HG03039 (cell line): ENCODE results near the gene RPL7A.
A peak's percentile ranks its signal among the peaks of the same experiment; 100 is the strongest.

Source experiments
- ATAC-seq: cut with Tn5 transposase; IDR thresholded peaks from one replicate; pipeline ENCODE4 v1.9.1; 2021; ENCODE audit warnings: mild to moderate bottlenecking, moderate library complexity; ENCODE audit not compliant: unreplicated experiment

Gene RPL7A

DNA sequence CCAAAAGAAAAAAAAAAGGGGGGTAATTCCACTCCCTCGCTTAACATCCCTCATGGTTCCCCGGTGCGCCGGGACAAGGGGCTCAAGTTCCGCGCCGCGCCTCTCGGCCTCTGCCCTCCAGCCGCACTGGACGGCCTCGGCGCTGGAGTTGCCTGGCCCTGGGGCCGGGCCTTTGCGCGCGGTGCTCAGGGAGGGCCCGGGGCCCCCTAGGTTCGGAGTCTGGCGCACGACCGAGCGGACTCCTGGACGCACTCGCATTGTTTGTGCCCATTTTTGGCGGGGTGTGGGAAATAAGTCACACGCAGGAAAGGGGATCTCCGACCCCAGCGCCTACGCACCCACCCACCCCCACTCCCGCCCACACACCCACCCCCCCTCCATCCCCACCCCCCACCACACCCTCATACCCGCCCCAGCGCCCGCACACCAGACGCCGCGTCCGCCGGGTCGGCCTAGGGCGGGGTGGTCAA is 468 bp upstream of the RPL7A start:
- no peak for ATAC-seq

DNA sequence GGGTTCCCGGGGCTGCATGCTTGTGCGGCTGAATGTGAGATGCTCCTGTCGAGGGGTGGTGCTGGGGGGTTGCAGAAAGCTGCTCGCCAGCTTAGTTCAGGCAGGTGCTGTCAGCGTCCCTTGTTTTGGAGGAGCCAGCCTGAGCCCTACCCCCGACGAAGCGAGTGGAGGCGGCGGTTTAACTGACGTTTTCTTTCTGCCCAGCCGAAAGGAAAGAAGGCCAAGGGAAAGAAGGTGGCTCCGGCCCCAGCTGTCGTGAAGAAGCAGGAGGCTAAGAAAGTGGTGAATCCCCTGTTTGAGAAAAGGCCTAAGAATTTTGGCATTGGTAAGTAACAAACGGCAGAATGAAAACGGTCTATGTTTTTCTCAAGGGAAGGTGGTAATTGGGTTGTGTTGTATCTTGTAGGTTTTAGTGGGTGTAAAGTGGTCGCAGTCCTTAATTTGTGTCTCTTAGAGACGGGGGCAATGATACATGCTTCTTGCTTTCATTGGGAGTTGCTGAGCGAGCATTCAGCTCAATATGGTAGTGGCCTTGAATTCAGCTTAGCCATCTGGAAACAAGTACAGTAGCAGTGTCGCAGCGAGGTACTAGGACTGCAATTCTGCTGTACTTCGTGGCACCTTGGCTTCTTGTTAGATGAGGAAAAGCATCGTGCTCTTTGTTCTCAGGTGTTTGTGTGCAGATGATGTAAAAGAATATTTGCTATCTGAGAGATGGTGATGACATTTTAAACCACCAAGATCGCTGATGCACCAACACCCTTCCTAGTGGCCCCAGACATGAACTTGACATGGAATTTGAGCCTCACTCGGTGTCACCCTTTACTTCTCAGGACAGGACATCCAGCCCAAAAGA is 928 bp downstream of the RPL7A start:
- no peak for ATAC-seq

DNA sequence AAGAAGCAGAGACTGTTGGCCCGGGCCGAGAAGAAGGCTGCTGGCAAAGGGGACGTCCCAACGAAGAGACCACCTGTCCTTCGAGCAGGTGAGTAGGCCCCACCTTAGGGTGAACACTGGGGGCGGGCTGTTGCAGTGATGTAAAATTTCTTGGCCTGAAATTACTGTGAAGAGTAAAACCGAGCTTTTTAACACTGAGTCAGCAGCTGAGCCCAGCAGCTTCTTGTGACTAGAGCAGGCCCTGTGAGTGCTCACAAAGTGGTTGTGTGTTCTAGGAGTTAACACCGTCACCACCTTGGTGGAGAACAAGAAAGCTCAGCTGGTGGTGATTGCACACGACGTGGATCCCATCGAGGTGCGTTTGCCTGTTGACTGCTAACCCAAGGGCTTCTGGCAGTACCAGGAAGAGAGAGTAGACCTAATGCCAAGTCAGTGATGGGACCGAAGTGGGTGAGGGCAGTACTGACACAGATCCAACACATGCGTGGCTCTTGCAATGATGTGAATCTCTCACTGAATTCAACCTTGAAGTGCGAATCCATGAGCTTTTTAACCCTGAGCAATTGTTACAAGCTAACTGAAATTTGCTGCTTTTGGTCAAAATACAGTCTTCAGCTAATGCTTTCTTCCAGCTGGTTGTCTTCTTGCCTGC is 2.1 kb downstream of the RPL7A start:
- no peak for ATAC-seq

DNA sequence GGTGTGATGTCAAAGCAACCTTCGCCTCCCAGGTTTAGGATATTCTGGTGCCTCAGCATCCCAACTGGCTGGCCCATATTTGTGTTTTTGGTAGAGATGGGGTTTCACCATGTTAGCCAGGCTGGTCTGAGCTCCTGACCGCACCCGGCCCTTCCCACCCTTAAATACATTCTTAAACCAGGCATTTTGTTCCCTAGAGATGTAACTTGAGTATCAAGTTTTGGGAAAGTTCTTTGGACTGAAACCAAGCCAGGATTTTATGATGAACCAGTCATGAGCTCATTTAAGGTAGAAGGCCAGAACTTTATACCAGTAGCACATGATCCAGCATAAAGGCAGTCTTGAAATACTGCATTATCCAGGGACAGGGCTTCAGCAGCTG is 3.5 kb downstream of the RPL7A start:
- ATAC-seq = no peak

DNA sequence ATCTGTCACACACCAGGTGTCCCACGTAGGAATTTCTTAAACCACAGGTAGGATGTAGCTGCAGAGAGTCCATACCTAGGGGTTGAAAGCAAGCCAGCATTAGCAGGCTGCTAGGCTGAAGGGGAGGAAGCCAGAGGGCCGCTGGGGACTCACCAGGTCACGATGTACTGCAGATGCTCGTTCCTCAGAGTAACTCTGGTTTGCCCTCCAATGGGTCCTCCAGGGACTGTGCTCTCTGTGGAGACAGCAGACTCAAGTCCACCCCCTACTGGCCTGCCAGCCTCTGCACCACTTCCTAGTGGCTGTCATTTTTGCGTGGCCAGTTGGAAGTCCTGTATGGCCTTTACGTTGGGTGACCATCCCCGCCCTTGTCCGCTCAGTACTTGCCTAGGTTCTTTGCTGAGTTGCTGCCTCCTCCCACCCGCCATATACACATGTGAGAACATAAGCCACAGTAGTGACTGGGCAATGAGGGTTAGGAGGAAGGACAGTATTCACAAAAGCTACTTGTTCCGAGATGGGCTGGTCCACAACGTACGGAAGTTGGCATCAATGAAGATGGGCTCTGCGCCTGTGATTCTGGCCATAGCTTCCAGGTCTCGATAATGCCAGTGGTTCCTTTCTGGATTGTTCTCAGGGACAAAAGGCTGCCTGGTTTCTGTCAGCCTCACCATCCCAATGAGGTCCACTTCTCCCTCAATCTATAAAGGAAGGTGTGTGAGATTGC is 4.1 kb downstream of the RPL7A start:
- no peak for ATAC-seq

DNA sequence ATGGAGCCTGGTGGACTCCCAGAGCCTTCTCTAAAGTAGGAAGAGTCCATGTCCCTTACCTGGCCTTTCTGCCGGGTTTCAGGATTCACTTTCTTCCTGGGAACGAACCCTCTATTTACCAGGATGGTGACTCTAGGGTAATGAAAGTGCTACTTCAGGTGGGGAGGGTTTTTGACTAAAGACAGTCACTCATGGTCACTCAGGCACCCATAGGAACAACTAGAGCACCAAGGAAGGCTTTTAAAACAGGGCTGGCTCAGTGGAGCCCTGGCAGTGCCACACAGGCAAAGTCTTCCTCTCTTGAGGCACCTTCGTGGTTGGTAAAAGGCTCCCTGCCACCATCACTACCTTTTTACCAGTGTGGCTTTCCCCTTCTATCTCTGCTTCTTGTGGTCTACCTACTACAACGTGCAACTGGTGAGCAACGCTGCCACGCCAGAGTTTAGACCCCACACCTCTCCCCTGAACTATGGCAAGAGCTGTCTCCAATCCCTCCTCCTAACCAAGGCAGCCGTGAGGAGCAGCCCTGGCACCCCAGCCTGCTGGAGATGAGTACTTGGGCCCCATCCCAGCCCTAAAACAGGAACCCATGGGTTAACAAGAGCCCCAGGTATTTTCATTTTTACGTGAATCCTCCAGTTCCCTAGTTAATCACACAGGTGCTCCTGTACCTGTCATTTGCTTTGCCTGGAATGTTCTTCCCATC is 4.8 kb downstream of the RPL7A start:
- ATAC-seq = no peak

DNA sequence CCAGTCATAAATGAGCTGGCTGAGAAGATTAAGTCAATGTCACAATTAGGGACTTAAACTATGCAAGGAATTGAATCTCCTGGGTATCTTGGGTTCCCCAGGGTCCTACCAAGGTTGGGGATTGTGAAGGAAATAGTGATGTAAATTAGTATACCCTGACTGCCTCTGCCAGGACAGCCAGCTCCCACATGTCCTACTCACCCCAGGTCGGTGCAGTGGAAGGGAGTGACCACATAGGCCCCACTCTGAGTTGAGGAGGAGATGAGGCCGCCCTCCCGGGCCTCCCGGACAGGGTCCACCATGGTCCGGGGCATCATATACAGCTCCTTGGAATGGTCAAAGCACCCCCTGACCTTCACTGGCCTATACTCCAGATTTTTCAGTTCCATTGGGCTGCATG is 5.5 kb downstream of the RPL7A start:
- ATAC-seq = no peak

DNA sequence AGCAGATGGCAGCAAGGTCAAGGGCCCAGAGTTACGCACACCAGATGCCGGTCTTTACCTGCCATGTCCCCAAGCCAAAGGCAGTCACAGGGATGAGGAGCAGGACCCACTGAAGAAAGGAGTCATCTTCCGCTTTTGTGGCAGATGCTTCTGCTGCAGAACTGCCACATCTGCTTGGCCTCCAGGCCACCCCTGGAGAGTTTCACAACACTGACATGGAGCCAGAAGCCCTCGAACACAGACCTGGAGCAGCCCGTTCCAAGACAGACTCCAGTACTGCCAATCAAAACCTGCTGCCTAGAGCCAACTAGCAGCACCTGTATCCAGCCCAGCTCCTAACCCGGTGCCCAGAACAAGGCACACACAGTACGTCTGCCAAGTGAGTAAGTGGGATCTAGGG is 6.7 kb downstream of the RPL7A start:
- no peak for ATAC-seq

DNA sequence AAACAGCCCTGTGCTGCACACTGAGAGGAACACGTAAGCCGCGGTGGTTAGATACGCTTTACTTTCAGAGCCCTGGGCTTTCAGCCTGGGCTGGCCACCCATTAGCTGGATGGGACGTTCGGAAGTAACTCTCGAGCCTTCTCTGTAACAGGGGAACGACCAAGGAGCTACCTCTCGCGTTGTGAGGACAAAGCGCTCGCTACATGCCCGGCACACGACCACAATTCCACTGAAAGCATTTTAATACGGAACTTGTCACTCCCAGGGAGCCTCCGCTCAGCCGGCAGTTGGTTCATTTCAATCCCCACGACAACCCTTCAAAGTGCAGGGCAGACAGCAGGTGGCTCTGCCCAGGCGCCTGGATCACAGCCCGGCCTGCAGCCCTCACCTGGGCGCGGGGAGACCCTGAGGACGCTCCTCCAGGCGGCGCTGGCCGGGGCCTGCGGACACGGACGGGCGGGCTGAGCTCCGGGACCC is 7.9 kb downstream of the RPL7A start:
- ATAC-seq = peak; percentile 24

DNA sequence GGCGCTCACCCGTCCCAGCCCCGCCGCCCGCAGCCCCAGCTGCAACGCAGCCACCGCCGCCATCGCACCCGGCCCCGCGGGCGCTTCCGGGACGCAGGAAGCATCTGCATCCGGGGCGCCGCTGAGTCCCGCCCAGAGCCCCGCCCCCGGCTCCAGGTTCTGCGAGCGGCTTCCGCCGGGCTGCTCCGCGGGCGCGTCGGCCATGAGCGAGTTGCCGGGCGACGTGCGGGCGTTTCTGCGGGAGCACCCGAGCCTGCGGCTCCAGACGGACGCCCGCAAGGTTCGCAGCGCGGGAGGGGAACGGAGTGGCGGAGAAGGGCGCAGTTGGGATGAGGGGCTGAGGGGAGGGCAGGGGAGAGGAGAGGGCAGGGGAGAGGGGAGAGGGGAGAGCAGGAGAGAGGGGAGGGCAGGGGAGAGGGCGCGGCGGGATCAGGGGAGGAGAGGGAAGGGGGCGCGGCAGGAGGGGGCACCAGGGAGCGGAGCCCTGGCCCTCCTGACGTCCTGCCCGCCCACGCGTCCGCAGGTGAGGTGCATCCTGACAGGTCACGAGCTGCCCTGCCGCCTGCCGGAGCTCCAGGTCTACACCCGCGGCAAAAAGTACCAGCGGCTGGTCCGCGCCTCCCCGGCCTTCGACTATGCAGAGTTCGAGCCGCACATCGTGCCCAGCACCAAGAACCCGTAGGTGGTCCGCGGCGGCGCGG is 8.5 kb downstream of the RPL7A start, which contains the start of the genes SURF1 and SURF2:
TSS of gene SURF1 (minus strand) at position 97 of the 701 bp plus-strand sequence. CDS start at position 63, 34 bp downstream.
TSS of gene SURF2 (plus strand) at position 160 of the 701 bp plus-strand sequence. CDS start at position 203, 43 bp downstream.
- peak; percentile 52 for ATAC-seq

DNA sequence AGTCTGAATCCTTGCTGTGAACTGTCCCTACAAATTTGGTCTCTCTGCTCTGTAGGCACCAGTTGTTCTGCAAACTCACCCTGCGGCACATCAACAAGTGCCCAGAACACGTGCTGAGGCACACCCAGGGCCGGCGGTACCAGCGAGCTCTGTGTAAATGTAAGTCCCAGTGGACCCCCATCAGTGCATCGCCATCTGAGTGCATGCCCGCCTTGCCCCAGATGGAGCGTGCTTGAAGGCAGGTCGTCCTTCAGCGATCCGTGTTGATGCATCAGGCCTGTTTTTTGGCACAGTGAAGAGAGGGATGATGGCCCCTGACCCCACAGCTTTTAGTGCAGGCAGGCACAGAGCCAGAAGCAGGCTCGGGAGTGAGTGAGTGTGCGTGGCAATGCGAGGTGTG is 9.6 kb downstream of the RPL7A start:
- no peak for ATAC-seq

DNA sequence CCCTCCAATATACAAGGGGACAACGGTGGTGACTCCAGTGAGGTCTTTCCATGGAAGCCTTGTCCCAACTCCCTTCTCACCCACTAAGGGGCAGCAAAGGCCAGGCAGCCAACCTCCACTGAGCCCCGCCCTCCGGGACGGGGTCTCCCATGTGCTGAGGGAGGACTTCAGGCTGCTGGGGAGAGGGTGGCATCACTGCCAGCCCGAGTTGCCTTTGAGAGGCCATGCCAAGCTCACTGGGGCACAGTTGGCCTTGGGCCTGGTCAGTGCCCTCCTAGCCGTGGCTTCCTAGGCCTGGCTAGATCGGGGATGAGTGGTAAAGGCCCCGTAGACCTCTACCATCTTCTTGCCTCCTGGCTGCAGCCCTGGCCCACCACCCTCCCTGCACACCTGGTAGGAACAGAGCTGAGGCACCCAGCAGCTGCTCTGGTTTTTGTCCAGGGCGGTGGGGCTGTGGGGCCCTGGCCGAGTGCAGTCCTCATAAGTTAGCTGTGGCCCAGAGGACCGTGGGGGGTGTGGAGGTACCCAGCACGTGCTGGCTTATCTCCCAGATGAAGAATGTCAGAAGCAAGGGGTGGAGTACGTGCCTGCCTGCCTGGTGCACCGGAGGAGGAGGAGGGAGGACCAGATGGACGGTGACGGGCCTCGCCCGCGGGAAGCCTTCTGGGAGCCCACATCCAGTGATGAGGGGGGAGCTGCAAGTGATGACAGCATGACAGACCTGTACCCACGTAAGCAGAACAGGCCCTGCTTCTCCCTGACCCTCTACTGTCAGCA is 11.6 kb downstream of the RPL7A start:
- ATAC-seq = no peak

DNA sequence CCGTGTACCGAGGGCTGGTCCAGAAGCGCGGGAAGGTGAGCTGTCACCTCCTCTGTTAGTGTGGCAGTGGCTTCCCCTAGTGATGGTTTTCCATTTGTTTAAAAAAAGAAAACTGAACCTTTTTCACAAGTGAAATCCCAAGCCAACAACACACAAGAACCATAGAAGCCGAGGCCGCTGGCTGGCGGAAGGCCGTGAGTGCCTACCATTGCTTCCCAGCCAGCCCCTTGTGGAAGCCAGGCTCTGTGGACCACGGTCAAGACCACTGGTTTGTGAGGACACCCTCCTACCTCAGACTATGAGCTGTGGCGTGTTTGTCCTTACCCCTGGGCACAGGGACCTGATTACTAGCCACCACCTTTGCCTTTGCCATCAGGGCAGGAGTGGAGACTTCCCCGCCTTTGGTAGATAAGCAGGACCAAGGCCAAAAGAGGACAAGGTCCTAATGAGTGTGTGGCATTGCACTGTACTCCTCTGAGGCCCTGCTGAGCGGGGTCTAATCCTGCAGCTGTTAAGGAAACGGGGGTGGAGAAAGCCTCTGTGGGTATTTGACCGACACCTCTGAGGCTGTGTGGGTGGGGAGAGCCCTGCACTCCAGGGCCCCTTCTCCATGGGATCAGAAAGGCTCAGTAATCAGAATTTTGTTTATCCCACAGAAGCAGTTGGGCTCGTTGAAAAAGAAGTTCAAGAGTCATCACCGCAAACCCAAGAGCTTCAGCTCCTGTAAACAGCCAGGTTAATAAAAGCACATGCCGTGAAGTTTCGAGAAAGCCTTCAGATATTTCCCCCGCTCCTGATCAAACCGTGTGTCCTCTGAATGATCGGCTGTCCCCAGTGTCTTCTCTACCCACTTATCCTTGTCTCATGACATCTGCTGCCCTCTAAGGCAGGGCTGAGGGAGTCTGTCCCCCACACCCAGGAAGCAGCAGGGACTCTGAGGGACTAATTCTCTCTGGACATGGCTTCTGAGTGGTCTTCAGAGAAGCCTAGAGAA is 12.7 kb downstream of the RPL7A start:
- ATAC-seq = no peak

DNA sequence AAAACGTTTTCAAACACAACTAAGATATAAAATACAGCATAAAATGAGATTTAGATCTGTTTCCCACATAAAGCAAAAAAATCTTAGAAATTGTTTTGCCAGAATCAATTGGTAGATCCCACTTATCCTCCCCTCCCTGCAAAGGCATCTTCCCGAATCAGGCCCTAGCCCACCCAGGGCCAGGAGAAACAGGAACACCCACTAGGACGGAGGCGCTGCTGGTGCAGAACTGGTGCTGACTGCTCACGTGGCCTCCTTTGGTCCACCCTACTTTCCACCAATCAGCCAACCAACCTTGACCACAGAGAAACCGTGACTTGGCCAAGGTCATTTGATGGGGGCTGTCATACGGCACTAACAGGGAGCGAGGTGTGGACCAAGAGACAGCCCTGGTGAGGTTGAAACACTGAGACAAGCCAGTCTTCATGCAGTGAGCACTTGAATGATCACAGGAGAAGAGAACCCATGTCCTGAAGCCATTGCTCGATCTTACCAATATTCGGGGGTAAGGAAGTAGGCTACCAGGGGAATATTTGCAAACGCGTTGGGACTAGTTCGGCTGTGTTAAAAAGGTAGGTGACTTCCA is 13.6 kb downstream of the RPL7A start:
- ATAC-seq = no peak

DNA sequence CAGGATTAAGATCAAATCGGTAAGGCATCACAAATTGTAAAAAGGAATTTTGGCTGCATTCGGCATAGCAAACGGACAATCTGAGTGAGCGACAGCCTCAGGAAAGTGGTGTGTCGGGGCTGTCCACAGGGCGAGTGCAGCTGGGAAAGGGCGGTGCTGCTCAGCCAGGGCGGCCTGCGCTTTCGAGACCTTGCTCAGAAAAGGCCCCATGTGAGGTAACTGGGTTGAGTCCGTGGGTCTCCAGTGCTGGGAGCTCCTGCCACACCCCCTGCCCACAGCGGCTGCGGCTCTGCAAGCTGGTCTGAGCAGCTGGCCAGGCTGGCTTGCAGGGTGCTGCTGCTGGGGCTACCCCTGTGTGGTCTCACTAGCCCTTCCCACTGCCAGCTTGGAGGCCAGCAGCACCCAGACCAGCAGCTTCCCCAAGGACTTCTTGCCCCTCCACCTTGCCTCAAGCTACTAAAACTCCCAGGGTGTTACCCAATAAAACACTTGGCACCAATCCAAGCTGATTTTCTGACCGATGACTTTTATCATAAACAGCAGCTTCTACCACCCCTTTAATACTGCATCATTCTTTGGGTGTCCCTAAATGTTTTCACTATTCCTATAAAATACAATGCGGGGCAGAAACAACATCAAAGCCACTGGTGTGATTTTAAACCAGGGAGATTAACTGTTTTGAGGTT is 14.5 kb downstream of the RPL7A start:
- ATAC-seq = no peak

DNA sequence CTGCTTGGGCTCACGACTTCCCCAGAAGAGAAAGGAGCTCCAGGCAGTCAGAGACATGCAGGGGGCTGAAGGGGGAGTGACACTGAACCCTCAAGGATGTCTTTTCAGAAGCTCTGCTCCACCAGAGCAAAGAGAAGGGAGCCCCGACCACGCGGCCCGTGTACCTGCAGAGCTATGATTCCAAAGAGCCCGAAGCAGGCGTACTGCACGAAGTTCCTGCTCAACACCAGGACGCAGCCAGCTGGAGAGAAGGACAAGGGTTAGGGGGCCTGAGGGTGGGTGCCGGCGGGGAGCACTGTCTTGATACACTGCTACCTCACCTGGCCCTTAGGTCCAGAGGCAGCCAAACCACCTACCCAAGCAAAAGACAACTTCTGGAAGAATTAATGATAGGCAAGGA is 18.4 kb downstream of the RPL7A start:
- ATAC-seq = no peak

DNA sequence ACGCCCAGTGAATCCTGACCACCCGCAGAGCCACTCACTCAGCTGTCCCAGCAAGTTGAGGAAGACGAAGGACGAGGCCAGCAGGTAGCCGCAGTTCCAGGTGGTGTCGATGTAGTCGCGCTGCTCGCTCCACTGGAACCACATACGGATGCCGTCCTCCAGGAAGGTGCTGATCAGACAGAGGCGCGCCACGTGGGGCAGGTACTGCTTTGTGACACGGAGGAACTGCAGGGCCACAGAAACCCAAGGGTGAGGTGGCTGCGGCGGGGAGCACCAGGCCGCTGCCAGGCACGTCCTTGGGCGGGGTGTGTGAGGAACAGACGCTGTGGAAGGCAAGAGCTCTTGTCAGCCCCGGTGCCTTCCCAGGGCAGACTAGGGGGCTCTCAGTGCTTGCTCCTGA is 19.2 kb downstream of the RPL7A start:
- ATAC-seq = no peak
